GM19395 (cell line): ENCODE results near the gene TP53BP2.

ENCODE experiments used
- ATAC-seq: cut with Tn5 transposase; IDR thresholded peaks from one replicate; pipeline ENCODE4 v1.9.1; 2021; ENCODE audit warnings: mild to moderate bottlenecking, moderate library complexity; ENCODE audit not compliant: unreplicated experiment

TP53BP2 gene

GRCh38 chr1:223802032-223802431, 43.7 kb downstream of the TP53BP2 start:
- ATAC-seq = no peak

DNA sequence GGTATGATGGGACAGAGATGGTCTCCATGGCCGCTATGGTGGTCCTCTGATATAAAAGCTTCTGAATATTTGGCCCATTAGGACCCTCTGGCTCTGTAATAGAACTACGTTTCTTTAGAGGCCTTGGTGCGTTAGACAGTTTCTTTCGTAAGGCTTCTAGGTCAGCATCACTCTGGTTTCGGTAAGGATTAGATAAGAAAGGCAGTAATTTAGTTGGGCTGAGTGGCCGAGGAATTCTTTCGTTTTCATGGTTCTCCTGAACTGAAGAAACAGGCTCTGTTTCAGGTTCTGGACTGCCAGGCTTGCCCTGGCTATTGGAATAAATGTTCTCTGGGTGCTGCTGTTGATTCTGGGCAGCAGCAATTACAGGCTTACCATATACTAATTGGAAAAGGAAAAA, 49.5 kb downstream of the TP53BP2 start:
- no peak for ATAC-seq

DNA sequence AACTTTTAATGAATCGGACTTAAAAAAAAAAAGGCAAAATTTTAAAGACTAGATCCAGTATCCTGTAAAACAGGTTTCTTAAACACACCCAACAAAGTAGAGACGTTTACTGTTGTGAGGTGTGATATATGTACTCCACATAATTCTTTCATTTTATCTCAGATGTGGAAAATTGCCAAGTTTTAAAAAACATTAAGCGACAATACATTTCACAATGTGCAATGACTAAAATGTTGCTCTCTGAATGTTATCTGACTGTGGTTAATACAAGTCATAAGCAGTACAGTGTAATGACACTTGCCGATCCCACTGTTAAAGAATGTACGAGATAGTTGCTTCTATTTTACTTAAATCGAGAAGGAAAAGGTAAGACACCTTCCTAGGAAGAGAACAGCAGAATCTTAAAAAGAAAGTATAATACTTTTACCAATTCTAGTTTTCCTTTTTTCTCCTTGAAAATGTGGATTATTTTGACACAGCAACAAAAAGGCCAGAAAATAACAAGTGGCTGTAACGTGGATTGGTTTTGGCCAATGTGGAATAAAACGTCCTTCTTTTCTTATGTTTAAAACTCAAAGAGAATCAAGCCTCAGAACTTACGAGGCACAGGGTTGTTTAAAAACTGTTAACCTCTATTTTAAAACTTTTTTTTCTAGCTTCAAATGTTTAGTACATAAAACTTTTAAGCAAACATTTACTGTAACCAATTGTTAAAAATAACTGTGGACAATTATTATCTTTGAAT, 51.4 kb downstream of the TP53BP2 start:
- no peak for ATAC-seq

DNA sequence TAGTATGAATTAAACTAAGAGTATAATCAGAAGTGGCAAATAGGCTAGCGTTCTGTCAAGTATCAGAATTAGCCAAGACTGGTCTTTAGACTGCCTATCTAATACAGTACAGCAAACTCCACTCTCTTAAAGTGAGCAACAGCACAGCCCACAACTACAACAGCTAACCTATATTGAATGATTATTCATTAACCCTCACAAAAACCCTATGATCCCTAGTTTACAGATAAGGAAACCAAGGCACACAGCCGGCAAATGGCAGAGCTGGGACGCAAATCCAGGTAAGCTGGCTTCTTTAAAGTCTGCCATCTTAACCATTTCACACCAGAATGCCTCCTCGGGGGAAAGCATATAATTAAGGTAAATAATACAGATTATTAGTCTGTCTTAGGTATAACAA, 52.0 kb downstream of the TP53BP2 start:
- no peak for ATAC-seq

- ATAC-seq = no peak
These were observed 53.7 kb downstream of the TP53BP2 start for GRCh38 chr1:223792046-223792445.

- no peak for ATAC-seq
These were observed 56.9 kb downstream of the TP53BP2 start for GRCh38 chr1:223788746-223789415.

GRCh38 chr1:223785808-223786207, 59.9 kb downstream of the TP53BP2 start:
- ATAC-seq = no peak

DNA sequence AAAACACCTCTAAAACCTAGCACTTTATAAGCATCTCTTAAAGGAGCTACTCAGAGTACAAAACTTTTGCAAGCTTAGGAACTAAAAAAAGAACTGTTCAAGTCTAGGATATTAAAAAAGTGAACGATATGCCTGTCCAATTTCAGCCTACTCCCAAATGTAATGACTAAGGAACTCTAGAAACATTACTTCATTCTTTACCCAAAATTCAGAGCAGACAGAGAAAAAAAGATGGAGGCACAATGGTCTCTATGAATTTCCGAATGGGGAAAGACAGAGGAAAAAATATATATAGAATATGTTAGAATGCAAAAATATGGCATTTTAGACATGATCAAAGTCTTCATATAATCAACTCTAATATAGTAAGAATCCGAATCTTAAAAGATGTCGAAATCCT, 61.2 kb downstream of the TP53BP2 start:
- no peak for ATAC-seq

GRCh38 chr1:223783676-223784075, 62.1 kb downstream of the TP53BP2 start:
- ATAC-seq = no peak

GRCh38 chr1:223780949-223781348, 64.8 kb downstream of the TP53BP2 start:
- ATAC-seq = no peak

- no peak for ATAC-seq
These were observed 65.4 kb downstream of the TP53BP2 start for GRCh38 chr1:223780318-223780717.

- no peak for ATAC-seq
These were observed 68.8 kb downstream of the TP53BP2 start for GRCh38 chr1:223776826-223777454.

DNA sequence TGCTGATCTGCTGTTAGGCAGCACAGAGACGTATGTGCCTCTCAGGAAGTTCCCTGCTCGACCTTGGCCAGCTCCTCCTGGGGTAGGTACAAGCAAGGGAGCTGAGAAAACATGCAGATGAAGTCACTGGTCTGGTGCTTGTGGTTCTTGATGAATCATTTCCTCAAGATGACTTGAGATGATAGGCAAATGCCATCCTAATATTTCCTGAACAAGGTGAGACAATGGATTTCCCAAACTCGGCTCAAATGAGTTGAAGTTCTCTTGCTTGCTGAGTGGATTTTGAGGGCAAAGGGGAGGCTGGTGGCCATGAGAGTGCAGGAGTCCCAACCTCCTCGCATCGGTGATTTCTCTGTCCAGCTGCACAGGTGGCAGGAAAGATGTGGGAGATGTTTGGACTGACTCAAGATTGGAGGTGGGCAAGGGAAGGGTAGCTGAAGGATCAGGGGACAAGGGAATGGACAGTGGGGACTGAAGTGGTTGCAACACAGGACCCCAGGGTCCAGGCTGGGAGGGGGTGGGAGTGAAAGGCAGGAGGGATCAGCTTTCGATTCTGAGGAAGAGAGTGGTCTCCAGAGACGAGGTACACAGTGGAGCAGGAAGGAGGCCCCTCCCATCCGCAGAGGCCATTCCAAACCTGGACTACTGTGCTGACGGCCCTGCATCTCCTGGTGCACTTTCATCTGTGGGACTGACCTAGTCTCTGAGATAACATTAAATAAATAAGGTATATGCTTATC, 69.5 kb downstream of the TP53BP2 start:
- ATAC-seq = no peak

GRCh38 chr1:223775711-223776074, 70.1 kb downstream of the TP53BP2 start:
- no peak for ATAC-seq

- ATAC-seq = no peak
These were observed 70.7 kb downstream of the TP53BP2 start for GRCh38 chr1:223775054-223775453.

DNA sequence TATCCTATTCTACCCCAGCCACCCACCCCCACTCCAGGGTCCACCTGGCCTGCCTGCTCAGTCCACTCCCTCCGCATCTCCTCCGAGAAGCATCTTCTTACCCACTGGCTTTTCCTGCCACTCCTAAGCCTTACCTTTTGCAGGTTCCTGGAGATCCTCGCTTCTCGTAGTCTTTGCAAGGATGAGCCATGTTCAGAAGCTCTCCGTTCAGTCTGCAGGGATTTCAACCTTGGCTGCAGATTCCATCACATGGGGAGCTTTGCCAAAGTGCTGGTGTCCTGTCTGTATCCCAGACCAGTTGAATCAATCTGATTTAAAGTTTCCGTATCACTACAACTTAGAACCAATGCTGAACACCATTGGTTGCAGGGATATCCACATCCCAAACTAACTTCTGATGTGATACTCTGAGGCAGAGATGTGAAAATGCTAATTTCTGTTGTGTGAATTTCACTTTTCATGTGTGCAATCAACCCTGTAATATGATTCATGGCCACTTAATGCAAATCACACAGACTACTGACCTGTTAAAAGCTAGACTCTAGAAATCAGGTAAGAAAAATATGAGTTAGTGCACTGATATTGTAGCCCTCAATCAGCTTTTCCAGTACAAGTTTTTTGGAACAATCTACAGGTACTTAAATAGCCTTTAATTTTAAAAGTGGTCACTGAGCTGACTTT, 71.5 kb downstream of the TP53BP2 start:
- ATAC-seq = no peak

DNA sequence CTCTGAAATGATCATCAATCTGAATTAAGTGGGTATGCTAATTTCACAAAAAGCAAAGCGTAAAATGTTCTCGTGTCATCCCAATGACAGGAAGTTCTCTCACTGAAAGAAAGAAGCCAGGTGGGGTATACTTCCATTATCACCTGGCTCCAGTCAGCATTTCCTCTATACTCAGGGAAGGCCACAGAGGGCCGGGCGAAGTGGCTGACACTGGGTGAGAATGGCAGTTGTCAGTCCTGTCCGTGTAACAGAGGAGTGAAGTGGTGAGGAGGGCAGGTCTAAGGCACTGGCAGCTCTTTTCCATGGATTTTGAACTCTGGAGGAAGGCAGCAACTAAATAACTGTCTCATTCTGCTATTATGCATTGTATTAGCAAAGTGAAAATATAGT, 73.0 kb downstream of the TP53BP2 start:
- no peak for ATAC-seq

GRCh38 chr1:223771814-223772770, 73.7 kb downstream of the TP53BP2 start:
- no peak for ATAC-seq

DNA sequence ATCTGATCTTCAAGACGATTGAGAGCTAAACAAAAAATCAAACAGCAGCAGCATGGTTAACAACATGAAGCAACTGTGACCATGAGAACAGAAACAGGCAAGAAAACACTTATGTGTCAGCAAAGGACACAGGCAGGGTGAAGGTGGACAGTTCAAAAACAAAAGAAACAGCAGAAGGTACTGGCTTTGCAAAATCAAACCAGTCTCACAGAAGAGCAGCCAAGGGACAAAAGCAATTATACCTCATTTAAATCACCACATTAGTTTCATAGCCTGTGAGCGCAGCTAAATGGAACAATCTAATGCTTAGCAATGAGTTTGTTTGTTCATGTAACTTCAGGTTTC, 74.3 kb downstream of the TP53BP2 start:
- ATAC-seq = no peak
